Measurements from ENCODE around the gene PIK3C2G. TPM values are rescaled to one million over a fixed set of nuclear protein-coding genes. Genes with fewer than 3 reads are reported as not detected.

PIK3C2G gene
- total RNA-seq, 4 donors from 2014 or later, result 17.9 to 27.7 (median 26.6) TPM

DNA sequence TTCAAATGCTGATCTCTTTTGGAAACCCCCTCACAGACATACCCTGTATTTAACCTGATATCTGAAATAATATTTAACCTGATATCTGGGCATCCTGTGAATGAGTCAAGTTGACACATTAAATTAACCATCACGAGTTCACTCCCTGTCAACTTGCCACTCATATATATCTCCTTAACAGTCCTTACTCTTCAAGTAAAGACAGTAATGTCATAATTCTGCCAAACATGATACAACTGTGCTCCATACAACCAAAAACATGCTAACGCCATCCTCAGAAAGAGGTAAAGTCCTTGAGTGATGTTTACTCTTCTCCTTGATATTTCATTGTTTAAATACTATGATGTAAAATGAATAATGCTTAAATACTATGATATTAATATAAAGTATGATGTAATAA lies 371.5 kb downstream of the PIK3C2G start:
- intact Hi-C loops (cut with DNase I; ENCODE audit: low total_unique reads), result no loop called here
- H3K4me3 ChIP-seq (ENCODE audit: low read depth, poor library complexity, severe bottlenecking), result no peak overlapping the region
- no peak for DNase-seq (ENCODE audit: low spot score in 2 of 2)
- 76 to 89% methylated on average over 2 of the region's 2 CpGs for WGBS, 2 donors
- TF ChIP-seq POLR2A (IDR thresholded peaks at IDR 0.05), result no peak
- TF ChIP-seq CTCF (IDR thresholded peaks at IDR 0.05), result no peak

DNA sequence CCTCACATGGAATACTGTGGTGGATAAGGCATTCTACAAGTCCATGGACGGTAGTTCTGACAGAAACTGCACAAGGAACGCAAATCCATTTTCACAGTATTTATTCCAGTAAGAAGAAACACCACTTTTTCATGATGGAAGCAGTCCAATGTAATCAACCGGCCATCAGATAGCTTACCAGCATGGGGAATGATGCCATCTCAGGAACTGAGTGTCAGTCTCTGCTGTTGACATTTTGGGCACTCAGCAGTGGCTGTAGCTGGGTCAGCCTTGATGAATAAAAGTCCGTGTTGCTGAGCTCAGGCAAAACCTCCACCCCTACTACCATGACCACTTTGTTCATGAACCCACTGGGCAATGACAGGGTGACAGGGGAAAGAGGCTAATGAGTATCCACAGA lies 373.1 kb downstream of the PIK3C2G start:
- no peak overlapping the region for H3K4me3 ChIP-seq (ENCODE audit: low read depth, poor library complexity, severe bottlenecking)
- 79% methylated on average over 4 of the region's 4 CpGs for WGBS, 2 donors
- DNase-seq (ENCODE audit: low spot score in 2 of 2), result no peak
- intact Hi-C loops (cut with DNase I; ENCODE audit: low total_unique reads), result no loop called here
- no peak for TF ChIP-seq POLR2A (IDR thresholded peaks at IDR 0.05)
- TF ChIP-seq CTCF (IDR thresholded peaks at IDR 0.05), result no peak

GRCh38 chr12:18640321-18640955 lies 379.1 kb downstream of the PIK3C2G start:
- TF ChIP-seq POLR2A (IDR thresholded peaks at IDR 0.05) (no peak), CTCF (IDR thresholded peaks at IDR 0.05) (no peak)
- DNase-seq (ENCODE audit: low spot score in 2 of 2), result no peak
- H3K4me3 ChIP-seq (ENCODE audit: low read depth, poor library complexity, severe bottlenecking), result no peak overlapping the region
- 74 to 86% methylated on average over 4 of the region's 4 CpGs for WGBS, 2 donors
- intact Hi-C loops (cut with DNase I; ENCODE audit: low total_unique reads), result no loop called here

DNA sequence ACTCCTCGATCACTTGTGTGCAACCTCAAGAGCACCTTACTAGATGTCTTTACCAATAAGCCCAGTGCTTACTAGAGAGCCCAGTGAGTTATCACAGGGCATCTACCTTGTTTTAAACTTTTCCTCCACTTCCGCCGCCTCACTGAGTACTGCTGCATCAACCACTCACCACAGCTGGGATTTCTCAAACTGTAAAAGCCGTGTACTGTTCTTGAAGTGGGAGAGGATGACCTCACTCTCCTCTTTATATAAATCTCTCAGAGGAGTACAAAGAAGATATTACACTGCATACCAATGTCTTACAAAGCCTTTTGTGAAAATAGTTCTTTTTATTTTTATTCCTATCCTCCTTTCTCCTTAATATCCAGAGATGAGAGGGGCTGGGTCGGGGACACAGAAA lies 382.4 kb downstream of the PIK3C2G start:
- intact Hi-C loops (cut with DNase I; ENCODE audit: low total_unique reads), result no loop called here
- no peak overlapping the region for H3K4me3 ChIP-seq (ENCODE audit: low read depth, poor library complexity, severe bottlenecking)
- 72 to 75% methylated on average over 5 of the region's 5 CpGs for WGBS, 2 donors
- DNase-seq (ENCODE audit: low spot score in 2 of 2), result no peak
- no peak for TF ChIP-seq POLR2A (IDR thresholded peaks at IDR 0.05)
- TF ChIP-seq CTCF (IDR thresholded peaks at IDR 0.05), result no peak

DNA sequence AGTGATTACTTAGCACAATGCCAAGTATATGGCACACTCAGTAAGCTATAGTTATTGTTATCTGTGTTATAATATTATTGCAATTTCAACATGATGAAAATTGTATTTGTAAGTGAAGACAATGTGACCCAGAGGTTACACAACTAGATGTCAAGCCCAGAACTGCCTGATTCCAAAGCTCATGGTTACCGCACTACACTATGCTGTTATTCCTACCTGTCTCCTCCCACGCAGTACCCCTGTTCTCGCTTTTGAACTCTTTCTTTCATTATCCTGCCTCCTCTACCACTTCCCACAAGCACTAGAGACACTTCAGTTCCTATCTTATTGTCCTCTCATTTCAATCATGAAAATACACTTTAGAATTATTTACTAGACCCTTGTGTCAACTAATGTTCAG lies 383.2 kb downstream of the PIK3C2G start:
- intact Hi-C loops (cut with DNase I; ENCODE audit: low total_unique reads), result no loop called here

More for the DNA sequence above, 383.2 kb downstream of the PIK3C2G start:
- whole genome bisulfite sequencing, 2 donors, result 89 to 94% methylated on average over 3 of the region's 3 CpGs
- DNase-seq (ENCODE audit: low spot score in 2 of 2), result no peak
- TF ChIP-seq POLR2A (IDR thresholded peaks at IDR 0.05), result no peak
- no peak for TF ChIP-seq CTCF (IDR thresholded peaks at IDR 0.05)
- no peak overlapping the region for H3K4me3 ChIP-seq (ENCODE audit: low read depth, poor library complexity, severe bottlenecking)

All from lower leg skin (tissue), 4 donors.